HEK293T (cell line): ENCODE results near the gene IFNL4.
"Not testable (repeated sequence)": the region's sequence is repeated elsewhere in the genome, so short reads cannot be mapped to it uniquely, and the experiment has no call there.

Source experiments
- ARNT ChIP-seq: fragments of 450-650 bp; IDR thresholded peaks from 2 replicates; pipeline ENCODE4 v1.6.1; 2017; ENCODE audit warnings: mild to moderate bottlenecking
- BHLHE40 ChIP-seq: fragments of 450-650 bp; IDR thresholded peaks from 2 replicates; pipeline ENCODE4 v1.6.1; 2016; ENCODE audit warnings: mild to moderate bottlenecking, moderate library complexity, borderline replicate concordance
- ELF4 ChIP-seq: fragments of 450-650 bp; IDR thresholded peaks from 2 replicates; pipeline ENCODE4 v1.6.1; 2017; ENCODE audit warnings: antibody characterized with exemption
- FOXK2 ChIP-seq: fragments of 450-650 bp; IDR thresholded peaks from 2 replicates; pipeline ENCODE4 v1.6.1; 2016; ENCODE audit warnings: mild to moderate bottlenecking
- FOXM1 ChIP-seq: fragments of 450-650 bp; IDR thresholded peaks from 2 replicates; pipeline ENCODE4 v1.6.1; 2017; ENCODE audit warnings: mild to moderate bottlenecking, borderline replicate concordance
- HDGF ChIP-seq: fragments of 450-650 bp; IDR thresholded peaks from 2 replicates; pipeline ENCODE4 v1.6.1; 2017; ENCODE audit warnings: antibody characterized with exemption, borderline replicate concordance
- LEF1 ChIP-seq: fragments of 450-650 bp; IDR thresholded peaks from 2 replicates; pipeline ENCODE4 v1.6.1; 2017; ENCODE audit warnings: mild to moderate bottlenecking, borderline replicate concordance
- SP1 ChIP-seq: fragments of 450-650 bp; IDR thresholded peaks from 2 replicates; pipeline ENCODE4 v1.6.1; 2017
- SUZ12 ChIP-seq: fragments of 450-650 bp; IDR thresholded peaks from 2 replicates; pipeline ENCODE4 v1.6.1; 2016; ENCODE audit warnings: mild to moderate bottlenecking
- TARDBP ChIP-seq: fragments of 450-650 bp; IDR thresholded peaks from 2 replicates; pipeline ENCODE4 v1.6.1; 2016
- ZNF384 ChIP-seq: fragments of 450-650 bp; IDR thresholded peaks from 2 replicates; pipeline ENCODE4 v1.6.1; 2016

DNA sequence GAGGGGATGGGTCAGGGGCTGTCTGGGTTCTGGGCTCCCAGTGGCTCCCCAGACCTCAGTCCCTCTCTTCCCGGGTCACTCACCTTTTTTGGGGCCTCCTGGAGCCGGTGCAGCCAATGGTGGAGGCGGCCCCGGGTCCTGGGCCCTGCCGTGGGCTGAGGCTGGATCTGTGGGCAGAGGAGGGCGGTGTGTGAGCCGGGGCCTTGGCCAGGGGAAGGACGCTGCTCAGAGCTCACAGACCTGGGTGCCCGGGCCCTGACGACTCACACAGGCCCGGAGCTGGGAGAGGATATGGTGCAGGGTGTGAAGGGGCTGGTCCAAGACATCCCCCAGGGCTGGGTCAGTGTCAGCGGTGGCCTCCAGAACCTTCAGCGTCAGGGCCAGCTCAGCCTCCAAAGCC is 4.9 kb downstream of the IFNL4 start:
- TF ChIP-seq SP1, ZNF384, FOXK2, FOXM1, BHLHE40, ARNT, ELF4, LEF1, HDGF, SUZ12, TARDBP: not testable (repeated sequence)
